GM12872 (cell line): ENCODE measurements around the gene TMEM247.

Experiments
- CTCF ChIP-seq: IDR thresholded peaks from 3 replicates; pipeline ENCODE4 v1.5.1; 2011; ENCODE audit warnings: low read depth, mild to moderate bottlenecking, low read length, moderate library complexity; ENCODE audit not compliant: insufficient read depth

TMEM247 gene

GRCh38 chr2:46492301-46492700 is 12.9 kb downstream of the TMEM247 start:
- TF ChIP-seq CTCF = no peak

DNA sequence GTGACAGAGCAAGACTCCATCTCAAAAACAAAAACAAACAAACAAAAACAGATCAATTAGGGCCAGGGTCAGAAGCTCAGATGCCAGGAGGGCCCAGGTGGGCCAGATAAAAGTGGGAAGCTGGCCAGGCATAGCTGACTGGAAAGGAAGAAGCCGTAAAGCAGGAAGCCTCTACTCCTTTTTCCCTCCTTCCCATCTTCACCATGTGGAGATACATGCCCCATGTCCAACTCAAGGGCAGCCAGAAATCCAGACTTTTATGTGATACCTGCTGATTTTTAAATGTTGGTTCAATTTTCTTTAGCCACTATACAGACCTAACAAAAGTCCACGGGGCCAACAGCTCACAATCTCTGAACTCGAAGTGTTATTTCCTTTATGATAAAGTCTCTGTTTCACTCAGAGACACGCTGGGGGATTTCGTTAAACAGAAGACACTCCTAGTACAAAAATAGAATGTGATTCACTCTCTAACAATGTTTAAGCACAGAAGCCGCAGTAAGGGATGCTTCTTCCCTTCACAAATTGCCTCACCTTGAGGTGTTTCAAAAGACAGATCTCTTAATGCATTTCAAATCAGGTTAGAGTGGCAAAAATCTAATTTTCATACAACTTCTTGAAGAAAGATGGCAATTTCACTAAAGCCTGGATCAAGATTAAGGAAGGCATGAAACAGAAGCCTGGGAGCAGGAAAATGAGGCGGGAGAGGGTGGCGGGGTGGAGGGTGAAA is 14.0 kb downstream of the TMEM247 start:
- no peak for TF ChIP-seq CTCF

GRCh38 chr2:46493971-46494250 is 14.5 kb downstream of the TMEM247 start:
- no peak for TF ChIP-seq CTCF

- TF ChIP-seq CTCF = no peak
Observed at GRCh38 chr2:46494596-46494995, 15.2 kb downstream of the TMEM247 start.

GRCh38 chr2:46495231-46496030 is 16.1 kb downstream of the TMEM247 start:
- no peak for TF ChIP-seq CTCF

GRCh38 chr2:46497766-46498165 is 18.4 kb downstream of the TMEM247 start:
- no peak for TF ChIP-seq CTCF

- TF ChIP-seq CTCF = no peak
Observed at GRCh38 chr2:46498681-46499080, 19.3 kb downstream of the TMEM247 start.
